ENCODE results near the gene MAP3K14.

Gene MAP3K14

DNA sequence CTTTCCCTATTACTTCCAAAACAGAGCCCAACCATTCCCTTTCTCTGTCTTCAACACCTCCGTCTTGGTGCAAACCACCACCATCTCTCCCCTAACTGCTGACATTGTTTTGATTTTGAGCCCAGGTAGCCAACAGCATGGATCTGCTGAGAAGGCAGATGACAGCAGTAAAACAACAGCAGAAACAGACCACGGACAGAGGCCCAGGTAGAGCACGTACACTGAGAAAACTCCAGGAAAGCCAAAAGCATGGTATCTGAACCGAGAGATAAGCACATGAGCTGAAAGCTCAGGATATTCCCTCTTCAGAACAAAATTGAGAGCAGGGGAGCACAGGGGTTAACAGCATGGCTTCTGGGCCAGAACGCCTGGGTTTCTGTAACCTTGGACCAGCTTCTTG is 18.9 kb upstream of the MAP3K14 start:
- TF ChIP-seq, protein P1, sequence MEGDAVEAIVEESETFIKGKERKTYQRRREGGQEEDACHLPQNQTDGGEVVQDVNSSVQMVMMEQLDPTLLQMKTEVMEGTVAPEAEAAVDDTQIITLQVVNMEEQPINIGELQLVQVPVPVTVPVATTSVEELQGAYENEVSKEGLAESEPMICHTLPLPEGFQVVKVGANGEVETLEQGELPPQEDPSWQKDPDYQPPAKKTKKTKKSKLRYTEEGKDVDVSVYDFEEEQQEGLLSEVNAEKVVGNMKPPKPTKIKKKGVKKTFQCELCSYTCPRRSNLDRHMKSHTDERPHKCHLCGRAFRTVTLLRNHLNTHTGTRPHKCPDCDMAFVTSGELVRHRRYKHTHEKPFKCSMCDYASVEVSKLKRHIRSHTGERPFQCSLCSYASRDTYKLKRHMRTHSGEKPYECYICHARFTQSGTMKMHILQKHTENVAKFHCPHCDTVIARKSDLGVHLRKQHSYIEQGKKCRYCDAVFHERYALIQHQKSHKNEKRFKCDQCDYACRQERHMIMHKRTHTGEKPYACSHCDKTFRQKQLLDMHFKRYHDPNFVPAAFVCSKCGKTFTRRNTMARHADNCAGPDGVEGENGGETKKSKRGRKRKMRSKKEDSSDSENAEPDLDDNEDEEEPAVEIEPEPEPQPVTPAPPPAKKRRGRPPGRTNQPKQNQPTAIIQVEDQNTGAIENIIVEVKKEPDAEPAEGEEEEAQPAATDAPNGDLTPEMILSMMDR (IDR thresholded peaks at IDR 0.05; ENCODE audit: low read depth, low read length): no peak
- Histone ChIP-seq H3K9me3 (no peaks in the 10 kb centered on the region), H3K27me3 (no peaks in the 10 kb centered on the region), H3K36me3 (no peaks in the 10 kb centered on the region), H3K4me3 (ENCODE audit: low read depth, low read length) (no peak overlapping the region), H3K4me1 (no peaks in the 10 kb centered on the region)
- no peak for DNase-seq

DNA sequence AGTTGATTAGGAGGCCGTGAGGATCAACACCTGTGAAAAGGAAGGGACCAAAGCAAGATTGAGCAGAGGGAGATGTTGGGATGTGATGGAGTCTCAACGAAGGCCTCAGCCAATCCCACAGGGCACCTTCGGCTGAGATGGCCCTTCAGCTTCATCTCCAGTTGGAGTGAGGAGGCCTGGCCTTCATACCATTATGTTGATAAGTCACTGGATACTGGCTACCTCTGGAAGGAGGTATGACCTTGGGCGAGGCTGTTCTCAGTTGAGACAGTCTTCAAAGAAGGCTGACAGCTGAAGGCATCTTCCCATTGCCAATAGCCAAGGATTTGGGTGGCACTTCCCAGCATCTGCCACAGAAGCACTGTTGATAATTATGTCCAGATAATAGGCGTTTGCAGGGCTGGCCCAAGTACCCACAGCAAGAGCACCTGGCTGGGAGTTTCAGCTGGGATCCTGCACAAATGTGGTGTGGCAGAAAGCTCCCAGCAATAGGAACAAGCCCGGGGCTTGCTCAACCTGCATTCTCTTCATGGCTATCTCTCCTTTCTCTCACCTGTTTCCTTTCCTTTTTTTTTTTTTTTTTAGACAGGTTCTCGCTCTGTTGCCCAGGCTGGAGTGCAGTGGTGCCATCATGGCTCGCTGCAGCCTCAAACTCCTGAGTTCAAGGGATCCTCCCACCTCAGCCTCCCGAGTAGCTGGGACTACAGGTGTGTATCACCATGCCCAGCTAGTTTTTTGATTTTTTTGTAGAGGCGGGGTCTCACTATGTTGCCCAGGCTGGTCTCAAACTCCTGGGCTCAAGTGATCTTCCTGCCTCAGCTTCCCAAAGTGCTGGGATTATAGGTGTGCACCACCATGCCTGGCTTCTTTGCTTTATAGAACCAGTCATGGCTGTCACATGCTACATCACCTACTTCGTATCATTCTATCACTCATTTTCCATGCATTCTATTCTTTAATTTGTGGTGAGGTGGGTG is 18.2 kb upstream of the MAP3K14 start:
- DNase-seq: no peak
- Histone ChIP-seq H3K4me3 (ENCODE audit: low read depth, low read length) (no peak overlapping the region), H3K9me3 (no peaks in the 10 kb centered on the region), H3K4me1 (no peaks in the 10 kb centered on the region), H3K36me3 (no peaks in the 10 kb centered on the region), H3K27me3 (no peaks in the 10 kb centered on the region)
- TF ChIP-seq, protein P1 (IDR thresholded peaks at IDR 0.05; ENCODE audit: low read depth, low read length): no peak

DNA sequence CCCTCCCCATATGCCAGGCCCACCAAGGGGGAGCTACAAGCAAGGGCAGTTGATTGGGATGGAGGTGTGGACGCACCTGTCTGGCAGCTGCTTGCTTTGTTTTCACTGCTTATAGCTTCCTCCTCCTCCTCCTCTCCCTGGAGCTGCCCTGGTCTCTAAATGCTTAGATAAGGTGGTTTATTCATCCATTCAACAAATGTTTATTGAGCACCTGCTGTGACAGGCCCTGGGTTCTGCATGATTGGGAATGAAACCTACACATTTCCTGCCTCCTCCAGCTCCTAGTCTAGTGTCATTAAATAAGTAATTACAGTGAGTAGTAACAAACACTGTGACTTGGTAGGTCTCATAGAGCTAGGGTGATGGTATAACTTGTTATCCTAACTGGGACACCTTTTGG is 17.4 kb upstream of the MAP3K14 start:
- H3K27me3 ChIP-seq: no peaks in the 10 kb centered on the region
- TF ChIP-seq, protein P1 (IDR thresholded peaks at IDR 0.05; ENCODE audit: low read depth, low read length): no peak
- H3K4me1 ChIP-seq: no peaks in the 10 kb centered on the region
- no peaks in the 10 kb centered on the region for H3K9me3 ChIP-seq
- H3K4me3 ChIP-seq (ENCODE audit: low read depth, low read length): no peak overlapping the region
- DNase-seq: no peak
- no peaks in the 10 kb centered on the region for H3K36me3 ChIP-seq

- H3K27me3 ChIP-seq: no peaks in the 10 kb centered on the region
- H3K4me3 ChIP-seq (ENCODE audit: low read depth, low read length): no peak overlapping the region
- no peak for DNase-seq
- no peaks in the 10 kb centered on the region for H3K9me3 ChIP-seq
- H3K36me3 ChIP-seq: no peaks in the 10 kb centered on the region
- H3K4me1 ChIP-seq: no peaks in the 10 kb centered on the region
- TF ChIP-seq, protein P1 (IDR thresholded peaks at IDR 0.05; ENCODE audit: low read depth, low read length): no peak
Measured at GRCh38 chr17:45333702-45334092, 16.9 kb upstream of the MAP3K14 start.

DNA sequence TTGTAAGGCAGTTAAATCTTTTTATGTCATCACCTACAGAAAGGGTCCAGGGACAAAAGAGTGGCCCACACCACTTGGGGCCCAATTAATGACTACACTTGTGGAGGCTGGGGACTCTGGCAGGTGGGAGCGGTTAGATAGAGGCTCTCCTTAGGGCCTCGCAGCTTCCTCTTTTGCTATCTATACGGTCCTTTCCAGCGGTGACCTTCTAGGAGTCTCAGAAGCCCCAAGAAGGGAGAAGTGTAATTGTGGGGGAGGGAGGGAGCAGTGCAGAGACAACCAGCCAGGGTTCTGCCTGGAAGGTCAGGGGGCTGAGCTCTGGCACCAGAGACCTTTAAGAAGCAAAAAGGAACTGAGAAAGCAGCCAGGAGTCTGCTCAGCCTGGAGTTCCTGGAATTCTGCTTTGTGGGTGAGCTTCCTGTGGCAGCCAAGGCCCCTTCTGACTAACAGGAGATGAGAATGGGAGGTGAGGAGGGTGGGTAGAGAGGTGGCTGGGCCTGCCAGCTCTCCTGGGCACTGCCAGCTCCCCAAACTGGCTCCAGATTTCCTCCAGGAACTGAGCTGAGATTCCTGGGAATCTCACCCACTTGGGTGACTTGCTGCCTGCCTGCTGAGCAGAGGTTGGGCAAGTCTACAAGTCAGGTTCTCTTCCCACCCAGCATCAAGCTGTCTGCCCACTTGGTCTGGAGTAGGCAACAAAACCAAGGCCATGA is 16.3 kb upstream of the MAP3K14 start:
- Histone ChIP-seq H3K27me3 (no peaks in the 10 kb centered on the region), H3K4me3 (ENCODE audit: low read depth, low read length) (no peak overlapping the region), H3K36me3 (no peaks in the 10 kb centered on the region), H3K9me3 (no peaks in the 10 kb centered on the region), H3K4me1 (no peaks in the 10 kb centered on the region)
- DNase-seq: no peak
- TF ChIP-seq, protein P1 (IDR thresholded peaks at IDR 0.05; ENCODE audit: low read depth, low read length): no peak

DNA sequence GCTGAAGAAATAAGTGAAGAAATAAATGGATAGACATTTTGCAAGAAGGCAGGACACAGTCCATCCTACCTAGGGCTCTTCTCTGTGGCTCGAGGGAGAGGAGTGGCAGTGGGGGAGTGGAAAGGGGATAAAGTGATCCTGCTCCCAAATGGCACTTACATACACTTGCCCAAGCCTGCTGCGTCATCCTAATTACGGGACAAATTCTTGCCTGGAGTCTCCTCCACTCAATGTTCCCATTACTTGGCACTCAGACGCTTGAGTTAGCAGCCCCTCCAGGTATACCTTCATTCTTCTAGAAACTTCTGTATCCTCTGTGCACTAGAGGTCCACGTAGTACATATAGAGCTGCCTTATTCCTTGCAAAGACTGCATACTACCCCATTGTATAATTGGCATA is 15.7 kb upstream of the MAP3K14 start:
- Histone ChIP-seq H3K36me3 (no peaks in the 10 kb centered on the region), H3K4me1 (no peaks in the 10 kb centered on the region), H3K27me3 (no peaks in the 10 kb centered on the region), H3K9me3 (no peaks in the 10 kb centered on the region), H3K4me3 (ENCODE audit: low read depth, low read length) (no peak overlapping the region)
- DNase-seq: no peak
- TF ChIP-seq, protein P1 (IDR thresholded peaks at IDR 0.05; ENCODE audit: low read depth, low read length): no peak

All from BE2C (cell line).